Measurements from ENCODE around the gene FRMD8. TPM values are rescaled to one million over a fixed set of nuclear protein-coding genes. Genes with fewer than 3 reads are reported as not detected.

The FRMD8 gene
- total and polyA plus RNA-seq, 9 of the 15 experiments (the other 6 are each of a cell fraction or from before 2014, with no cell fraction given) = 4.5 to 54.5 (median 15.8) TPM

GRCh38 chr11:65425971-65426838 lies 39.8 kb downstream of the FRMD8 start (continued):
- TF ChIP-seq ZC3H11A (IDR thresholded peaks at IDR 0.05; ENCODE audit: low read depth, low read length) = no peak
- TF ChIP-seq CHD7 (IDR thresholded peaks at IDR 0.05; ENCODE audit: low read depth, low read length) = no peak
- TF ChIP-seq ZNF277 (CRISPR knock-in tag; IDR thresholded peaks at IDR 0.05; ENCODE audit: borderline replicate concordance) = no peak
- TF ChIP-seq NR0B1 (IDR thresholded peaks at IDR 0.05; ENCODE audit: partially characterized antibody) = no peak
- no peak for TF ChIP-seq SMAD2 (IDR thresholded peaks at IDR 0.05; ENCODE audit: low read depth, low read length)
- no peak for TF ChIP-seq XRCC3 (IDR thresholded peaks at IDR 0.05)
- no peak for TF ChIP-seq ZNF23 (CRISPR knock-in tag; IDR thresholded peaks at IDR 0.05)
- TF ChIP-seq ZNF280A (IDR thresholded peaks at IDR 0.05; ENCODE audit: low read depth, partially characterized antibody) = no peak
- no peak; the same call in 1 of the 2 replicates for TF ChIP-seq ZBTB26 (CRISPR knock-in tag; IDR thresholded peaks at IDR 0.05)

Measured in K562 (cell line).